Measurements from ENCODE around the gene PHKA2. TPM values are rescaled to one million over a fixed set of nuclear protein-coding genes. Genes with fewer than 3 reads are reported as not detected.

Gene PHKA2
- total RNA-seq, 1 experiment from 2014 or later: 18.1 TPM

- no peaks in the 10 kb centered on the region for H3K9me3 Mint-ChIP-seq (ENCODE audit: unreplicated experiment)
These were observed 63.3 kb downstream of the PHKA2 start for GRCh38 chrX:18920566-18920965.

GRCh38 chrX:18920079-18920478 lies 63.8 kb downstream of the PHKA2 start:
- intact Hi-C loops (cut with micrococcal nuclease): no loop called here
- peaks cover 30% of the 10 kb centered on the region for H3K36me3 Mint-ChIP-seq (ENCODE audit: insufficient read depth, unreplicated experiment)
- BruUV-seq (replicated peaks): no TSS peak
- H3K4me3 Mint-ChIP-seq (ENCODE audit: unreplicated experiment): no peak overlapping the region
- no peaks in the 10 kb centered on the region for H3K4me1 Mint-ChIP-seq (ENCODE audit: insufficient read depth, unreplicated experiment)
- CTCF ChIA-PET: no interaction called here
- DNase-seq (ENCODE audit: unreplicated experiment): no peak
- H3K9me3 Mint-ChIP-seq (ENCODE audit: unreplicated experiment): no peaks in the 10 kb centered on the region
- no peaks in the 10 kb centered on the region for H3K27me3 Mint-ChIP-seq (ENCODE audit: insufficient read depth, unreplicated experiment)
- POLR2A ChIA-PET: no interaction called here
- no peak for TF ChIP-seq CTCF (IDR thresholded peaks at IDR 0.05; ENCODE audit: unreplicated experiment)
- H3K27ac Mint-ChIP-seq (ENCODE audit: low read depth, unreplicated experiment): no peak overlapping the region

More at GRCh38 chrX:18920566-18920965, 63.3 kb downstream of the PHKA2 start:
- no peak overlapping the region for H3K4me3 Mint-ChIP-seq (ENCODE audit: unreplicated experiment)
- CTCF ChIA-PET: no interaction called here
- H3K4me1 Mint-ChIP-seq (ENCODE audit: insufficient read depth, unreplicated experiment): no peaks in the 10 kb centered on the region
- intact Hi-C loops (cut with micrococcal nuclease): no loop called here
- H3K27me3 Mint-ChIP-seq (ENCODE audit: insufficient read depth, unreplicated experiment): no peaks in the 10 kb centered on the region
- no peak for DNase-seq (ENCODE audit: unreplicated experiment)
- peaks cover 35% of the 10 kb centered on the region for H3K36me3 Mint-ChIP-seq (ENCODE audit: insufficient read depth, unreplicated experiment)
- H3K27ac Mint-ChIP-seq (ENCODE audit: low read depth, unreplicated experiment): no peak overlapping the region
- POLR2A ChIA-PET: no interaction called here
- BruUV-seq (replicated peaks): no TSS peak
- no peak for TF ChIP-seq CTCF (IDR thresholded peaks at IDR 0.05; ENCODE audit: unreplicated experiment)

GRCh38 chrX:18917831-18918230 lies 66.1 kb downstream of the PHKA2 start:
- ChIA-PET POLR2A (no interaction called here), CTCF (no interaction called here)
- Mint-ChIP-seq H3K36me3 (ENCODE audit: insufficient read depth, unreplicated experiment) (peaks cover 32% of the 10 kb centered on the region), H3K27me3 (ENCODE audit: insufficient read depth, unreplicated experiment) (no peaks in the 10 kb centered on the region), H3K4me3 (ENCODE audit: unreplicated experiment) (no peak overlapping the region), H3K27ac (ENCODE audit: low read depth, unreplicated experiment) (no peak overlapping the region), H3K4me1 (ENCODE audit: insufficient read depth, unreplicated experiment) (no peaks in the 10 kb centered on the region), H3K9me3 (ENCODE audit: unreplicated experiment) (no peaks in the 10 kb centered on the region)
- intact Hi-C loops (cut with micrococcal nuclease): no loop called here
- BruUV-seq (replicated peaks): no TSS peak
- TF ChIP-seq CTCF (IDR thresholded peaks at IDR 0.05; ENCODE audit: unreplicated experiment): no peak
- DNase-seq (ENCODE audit: unreplicated experiment): no peak

GRCh38 chrX:18906286-18906685 lies 77.6 kb downstream of the PHKA2 start:
- Mint-ChIP-seq H3K27ac (ENCODE audit: low read depth, unreplicated experiment) (no peak overlapping the region), H3K27me3 (ENCODE audit: insufficient read depth, unreplicated experiment) (no peaks in the 10 kb centered on the region), H3K4me1 (ENCODE audit: insufficient read depth, unreplicated experiment) (no peaks in the 10 kb centered on the region), H3K4me3 (ENCODE audit: unreplicated experiment) (no peak overlapping the region), H3K9me3 (ENCODE audit: unreplicated experiment) (no peaks in the 10 kb centered on the region), H3K36me3 (ENCODE audit: insufficient read depth, unreplicated experiment) (peaks cover 46% of the 10 kb centered on the region)
- DNase-seq (ENCODE audit: unreplicated experiment): no peak
- no peak for TF ChIP-seq CTCF (IDR thresholded peaks at IDR 0.05; ENCODE audit: unreplicated experiment)
- no TSS peak for BruUV-seq (replicated peaks)
- POLR2A ChIA-PET: no interaction called here
- intact Hi-C loops (cut with micrococcal nuclease): no loop called here
- CTCF ChIA-PET: interaction anchor here (0.7 kb wide), 1 partner anchor 35 kb away, joined by 3 read pairs; no protein-coding TSS in a partner anchor
